ENCODE results near the gene PPARA.
"Not testable (repeated sequence)": the region's sequence is repeated elsewhere in the genome, so short reads cannot be mapped to it uniquely, and the experiment has no call there.

PPARA gene

GRCh38 chr22:46193898-46194310 lies 43.6 kb downstream of the PPARA start:
- TF ChIP-seq CTCF (IDR thresholded peaks at IDR 0.05; ENCODE audit: insufficient read depth, low read length) (no peak), POLR2AphosphoS5 (IDR thresholded peaks at IDR 0.05; ENCODE audit: low read depth) (no peak), REST (IDR thresholded peaks at IDR 0.05; ENCODE audit: insufficient replicate concordance, low read depth) (no peak), SPI1 (IDR thresholded peaks at IDR 0.05; ENCODE audit: borderline replicate concordance, low read depth) (no peak), GABPA (IDR thresholded peaks at IDR 0.05; ENCODE audit: low read depth) (no peak)
- no peak for DNase-seq (ENCODE audit: low read depth in 1 of 2, low spot score in 1 of 2)
- H3K4me3 ChIP-seq (replicated peaks; ENCODE audit: insufficient read depth, low read length), result no peak overlapping the region

GRCh38 chr22:46195487-46196165 lies 45.3 kb downstream of the PPARA start:
- TF ChIP-seq SPI1 (IDR thresholded peaks at IDR 0.05; ENCODE audit: borderline replicate concordance, low read depth) (no peak), POLR2AphosphoS5 (IDR thresholded peaks at IDR 0.05; ENCODE audit: low read depth) (no peak), REST (IDR thresholded peaks at IDR 0.05; ENCODE audit: insufficient replicate concordance, low read depth) (no peak), GABPA (IDR thresholded peaks at IDR 0.05; ENCODE audit: low read depth) (no peak), CTCF (IDR thresholded peaks at IDR 0.05; ENCODE audit: insufficient read depth, low read length) (no peak)
- Histone ChIP-seq H3K27ac (replicated peaks) (no peak overlapping the region), H3K27me3 (ENCODE audit: insufficient read depth, poor library complexity, severe bottlenecking) (no peaks in the 10 kb centered on the region), H3K4me3 (replicated peaks; ENCODE audit: insufficient read depth, low read length) (no peak overlapping the region)
- DNase-seq (ENCODE audit: low read depth in 1 of 2, low spot score in 1 of 2), result no peak

More at GRCh38 chr22:46193898-46194310, 43.6 kb downstream of the PPARA start:
- H3K27ac ChIP-seq (replicated peaks), result no peak overlapping the region
- no peaks in the 10 kb centered on the region for H3K27me3 ChIP-seq (ENCODE audit: insufficient read depth, poor library complexity, severe bottlenecking)

- Histone ChIP-seq H3K27me3 (ENCODE audit: insufficient read depth, poor library complexity, severe bottlenecking) (no peaks in the 10 kb centered on the region), H3K27ac (replicated peaks) (no peak overlapping the region), H3K4me3 (replicated peaks; ENCODE audit: insufficient read depth, low read length) (no peak overlapping the region)
- no peak for DNase-seq (ENCODE audit: low read depth in 1 of 2, low spot score in 1 of 2)
- TF ChIP-seq POLR2AphosphoS5 (IDR thresholded peaks at IDR 0.05; ENCODE audit: low read depth), result no peak
Measured at GRCh38 chr22:46196278-46196677, 46.0 kb downstream of the PPARA start.

- no peak for DNase-seq (ENCODE audit: low read depth in 1 of 2, low spot score in 1 of 2)
- Histone ChIP-seq H3K4me3 (replicated peaks; ENCODE audit: insufficient read depth, low read length) (no peak overlapping the region), H3K27me3 (ENCODE audit: insufficient read depth, poor library complexity, severe bottlenecking) (no peaks in the 10 kb centered on the region), H3K27ac (replicated peaks) (no peak overlapping the region)
- no peak for TF ChIP-seq GABPA (IDR thresholded peaks at IDR 0.05; ENCODE audit: low read depth)
- no peak for TF ChIP-seq REST (IDR thresholded peaks at IDR 0.05; ENCODE audit: insufficient replicate concordance, low read depth)
- TF ChIP-seq POLR2AphosphoS5 (IDR thresholded peaks at IDR 0.05; ENCODE audit: low read depth), result no peak
- TF ChIP-seq SPI1 (IDR thresholded peaks at IDR 0.05; ENCODE audit: borderline replicate concordance, low read depth), result no peak
- no peak for TF ChIP-seq CTCF (IDR thresholded peaks at IDR 0.05; ENCODE audit: insufficient read depth, low read length)
Measured at GRCh38 chr22:46198274-46198673, 47.9 kb downstream of the PPARA start.

GRCh38 chr22:46198806-46199205 lies 48.5 kb downstream of the PPARA start:
- H3K27ac ChIP-seq (replicated peaks); H3K4me3 ChIP-seq (replicated peaks; ENCODE audit: insufficient read depth, low read length); H3K27me3 ChIP-seq (ENCODE audit: insufficient read depth, poor library complexity, severe bottlenecking); DNase-seq (ENCODE audit: low read depth in 1 of 2, low spot score in 1 of 2): not testable (repeated sequence)
